Measurements from ENCODE around the gene TMEM52. TPM values are rescaled to one million over a fixed set of nuclear protein-coding genes. Genes with fewer than 3 reads are reported as not detected.

The TMEM52 gene
- total and polyA plus RNA-seq, 2 of the 8 experiments (the other 6 are each of a cell fraction or from before 2014, with no cell fraction given), result 14.6 to 30.2 TPM

GRCh38 chr1:1956586-1957532 lies 37.8 kb upstream of the TMEM52 start (continued):
- no peak for TF ChIP-seq GABPA (IDR thresholded peaks at IDR 0.05; ENCODE audit: borderline replicate concordance, insufficient read depth, low read length)
- no peak for TF ChIP-seq SUZ12 (IDR thresholded peaks at IDR 0.05; ENCODE audit: low read length)
- TF ChIP-seq CREB1 (IDR thresholded peaks at IDR 0.05), result no peak
- TF ChIP-seq RFX5 (IDR thresholded peaks at IDR 0.05; ENCODE audit: borderline replicate concordance, low read depth, low read length), result no peak
- no peak for TF ChIP-seq SIN3A (conservative IDR thresholded peaks at IDR 0.05 in 1 of 2, IDR thresholded peaks at IDR 0.05 in 1 of 2; ENCODE audit: low read depth in 1 of 2, low read length in 2 of 2)
- TF ChIP-seq, protein P1, sequence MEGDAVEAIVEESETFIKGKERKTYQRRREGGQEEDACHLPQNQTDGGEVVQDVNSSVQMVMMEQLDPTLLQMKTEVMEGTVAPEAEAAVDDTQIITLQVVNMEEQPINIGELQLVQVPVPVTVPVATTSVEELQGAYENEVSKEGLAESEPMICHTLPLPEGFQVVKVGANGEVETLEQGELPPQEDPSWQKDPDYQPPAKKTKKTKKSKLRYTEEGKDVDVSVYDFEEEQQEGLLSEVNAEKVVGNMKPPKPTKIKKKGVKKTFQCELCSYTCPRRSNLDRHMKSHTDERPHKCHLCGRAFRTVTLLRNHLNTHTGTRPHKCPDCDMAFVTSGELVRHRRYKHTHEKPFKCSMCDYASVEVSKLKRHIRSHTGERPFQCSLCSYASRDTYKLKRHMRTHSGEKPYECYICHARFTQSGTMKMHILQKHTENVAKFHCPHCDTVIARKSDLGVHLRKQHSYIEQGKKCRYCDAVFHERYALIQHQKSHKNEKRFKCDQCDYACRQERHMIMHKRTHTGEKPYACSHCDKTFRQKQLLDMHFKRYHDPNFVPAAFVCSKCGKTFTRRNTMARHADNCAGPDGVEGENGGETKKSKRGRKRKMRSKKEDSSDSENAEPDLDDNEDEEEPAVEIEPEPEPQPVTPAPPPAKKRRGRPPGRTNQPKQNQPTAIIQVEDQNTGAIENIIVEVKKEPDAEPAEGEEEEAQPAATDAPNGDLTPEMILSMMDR (IDR thresholded peaks at IDR 0.05; ENCODE audit: control extremely low read depth in 1 of 3, insufficient read depth in 1 of 3, low read depth in 1 of 3, low read length in 3 of 3), result no peak
- no peak for TF ChIP-seq SIX5 (IDR thresholded peaks at IDR 0.05; ENCODE audit: low read depth, low read length)
- TF ChIP-seq JUND (IDR thresholded peaks at IDR 0.05; ENCODE audit: low read length), result no peak
- no peak for TF ChIP-seq SAP30 (IDR thresholded peaks at IDR 0.05; ENCODE audit: insufficient read depth, insufficient replicate concordance, low read length)
- no peak for TF ChIP-seq RNF2 (IDR thresholded peaks at IDR 0.05; ENCODE audit: borderline replicate concordance, low read depth, low read length, missing control alignments, poor library complexity, severe bottlenecking)

Data from H1 (cell line).